PC-3 (cell line): ENCODE measurements around the gene PCDHGC3. TPM values are rescaled to one million over a fixed set of nuclear protein-coding genes. Genes with fewer than 3 reads are reported as not detected.

Source experiments
- ATAC-seq: fragments of 200-7000 bp; cut with Tn5 transposase; 2 replicates; pipeline ENCODE4 v1.9.1; 2020; ENCODE audit warnings: mild to moderate bottlenecking, moderate library complexity
- BruUV-seq: library from RNA; stranded (reverse); fragments of 400-500 nt; replicated peaks from 2 replicates; lab custom pipeline; 2021; lab: Mats Ljungman, UMichigan
- CTCF ChIA-PET: fragments of 300-600 bp; sonication (Branson Sonifier 250); formaldehyde crosslinking; loops from one replicate; lab custom pipeline; 2022; ENCODE audit warnings: antibody characterized with exemption; lab: Charles Lee
- POLR2A ChIA-PET: fragments of 300-600 bp; sonication (Branson Sonifier 250); formaldehyde crosslinking; loops from one replicate; lab custom pipeline; 2022; ENCODE audit warnings: antibody characterized with exemption; ENCODE audit not compliant: unreplicated experiment; lab: Charles Lee
- DNase-seq: peaks from one replicate; pipeline ENCODE4 v3.0.0-alpha.2; 2015
- H2AFZ ChIP-seq: fragments of 300-600 bp; sonication (generic); 2 replicates; pipeline ENCODE4 v1.6.0; 2016; ENCODE audit warnings: antibody characterized with exemption, low read length
- H3F3A ChIP-seq: fragments of 300-600 bp; sonication (generic); one replicate; pipeline ENCODE4 v1.6.0; 2017; ENCODE audit warnings: antibody characterized with exemption, low read length, control low read depth, mild to moderate bottlenecking; ENCODE audit not compliant: unreplicated experiment
- H3K27ac ChIP-seq: fragments of 300-600 bp; sonication (generic); 2 replicates; pipeline ENCODE4 v1.5.1; 2016; ENCODE audit warnings: mild to moderate bottlenecking, low read length
- H3K27me3 ChIP-seq: fragments of 300-600 bp; sonication (generic); 2 replicates; pipeline ENCODE4 v1.6.1; 2016; ENCODE audit warnings: low read length, mixed read lengths
- H3K36me3 ChIP-seq: fragments of 300-600 bp; sonication (generic); 2 replicates; pipeline ENCODE4 v1.6.1; 2016; ENCODE audit warnings: low read depth, mixed run types, low read length, mixed read lengths
- H3K4me1 ChIP-seq: fragments of 300-600 bp; sonication (generic); 2 replicates; pipeline ENCODE4 v1.5.1; 2016; ENCODE audit warnings: low read length; ENCODE audit not compliant: insufficient read depth
- H3K4me2 ChIP-seq: fragments of 300-600 bp; sonication (generic); 2 replicates; pipeline ENCODE4 v1.6.0; 2016; ENCODE audit warnings: low read length
- H3K4me3 ChIP-seq: fragments of 300-600 bp; sonication (generic); 2 replicates; pipeline ENCODE4 v1.5.1; 2016; ENCODE audit warnings: mild to moderate bottlenecking, low read length, mixed read lengths
- H3K79me2 ChIP-seq: fragments of 300-600 bp; sonication (generic); 2 replicates; pipeline ENCODE4 v1.6.1; 2017; ENCODE audit warnings: low read length, mixed read lengths
- H3K9ac ChIP-seq: fragments of 300-600 bp; sonication (generic); 2 replicates; pipeline ENCODE4 v1.6.0; 2016; ENCODE audit warnings: mild to moderate bottlenecking, low read length
- H3K9me2 ChIP-seq: fragments of 300-600 bp; sonication (generic); replicated peaks from 2 replicates; pipeline ENCODE4 v1.6.1; 2016; ENCODE audit warnings: mixed run types, low read length, mixed read lengths
- H3K9me3 ChIP-seq: fragments of 300-600 bp; sonication (generic); 2 replicates; pipeline ENCODE4 v1.6.1; 2016; ENCODE audit warnings: low read length, mixed read lengths
- H4K20me1 ChIP-seq: fragments of 300-600 bp; sonication (generic); 2 replicates; pipeline ENCODE4 v1.6.1; 2016; ENCODE audit warnings: low read length, mixed read lengths
- EZH2 ChIP-seq: fragments of 300-600 bp; sonication (generic); IDR thresholded peaks from one replicate; pipeline ENCODE4 v1.6.1; 2017; ENCODE audit warnings: antibody characterized with exemption, mild to moderate bottlenecking, low read length; ENCODE audit not compliant: unreplicated experiment
- EZH2phosphoT487 ChIP-seq: fragments of 300-600 bp; sonication (generic); IDR thresholded peaks from 2 replicates; pipeline ENCODE4 v1.6.1; 2018; ENCODE audit warnings: mild to moderate bottlenecking, antibody characterized with exemption, low read length, borderline replicate concordance
- intact Hi-C: fragments of 100-400 bp; cut with micrococcal nuclease; formaldehyde crosslinking; loops from 2 replicates; pipeline ENCODE4 v1.9.0; 2023
- total RNA-seq: library from RNA; depleted of rRNA; stranded (reverse); fragments of >200 nt; gene quantifications from 2 replicates; pipeline ENCODE4 v1.2.3, GENCODE V29; 2014
- TF ChIP-seq, protein P1 (sequence below): fragments of 300-600 bp; sonication (generic); conservative IDR thresholded peaks from 2 replicates; pipeline ENCODE4 v1.5.1; 2017; ENCODE audit warnings: antibody characterized with exemption, low read depth, mild to moderate bottlenecking, low read length

Gene PCDHGC3
- total RNA-seq, 1 experiment from 2014 or later: 2.1 TPM

GRCh38 chr5:141478321-141478945 lies 2.7 kb downstream of the PCDHGC3 start:
- Histone ChIP-seq H4K20me1 (no peaks in the 10 kb centered on the region), H3F3A (no peaks in the 10 kb centered on the region), H3K79me2 (no peaks in the 10 kb centered on the region), H3K27ac (no peak overlapping the region), H3K4me2 (no peak overlapping the region), H3K9ac (no peak overlapping the region), H3K9me2 (no peaks in the 10 kb centered on the region), H3K4me3 (no peak overlapping the region), H3K9me3 (no peaks in the 10 kb centered on the region), H3K4me1 (no peaks in the 10 kb centered on the region), H2AFZ (no peak overlapping the region), H3K36me3 (no peaks in the 10 kb centered on the region; the same call in 1 of the 2 replicates), H3K27me3 (no peaks in the 10 kb centered on the region)
- ChIA-PET CTCF (no interaction called here), POLR2A (no interaction called here)
- TF ChIP-seq EZH2phosphoT487 (no peak), EZH2 (no peak)
- TF ChIP-seq, protein P1, sequence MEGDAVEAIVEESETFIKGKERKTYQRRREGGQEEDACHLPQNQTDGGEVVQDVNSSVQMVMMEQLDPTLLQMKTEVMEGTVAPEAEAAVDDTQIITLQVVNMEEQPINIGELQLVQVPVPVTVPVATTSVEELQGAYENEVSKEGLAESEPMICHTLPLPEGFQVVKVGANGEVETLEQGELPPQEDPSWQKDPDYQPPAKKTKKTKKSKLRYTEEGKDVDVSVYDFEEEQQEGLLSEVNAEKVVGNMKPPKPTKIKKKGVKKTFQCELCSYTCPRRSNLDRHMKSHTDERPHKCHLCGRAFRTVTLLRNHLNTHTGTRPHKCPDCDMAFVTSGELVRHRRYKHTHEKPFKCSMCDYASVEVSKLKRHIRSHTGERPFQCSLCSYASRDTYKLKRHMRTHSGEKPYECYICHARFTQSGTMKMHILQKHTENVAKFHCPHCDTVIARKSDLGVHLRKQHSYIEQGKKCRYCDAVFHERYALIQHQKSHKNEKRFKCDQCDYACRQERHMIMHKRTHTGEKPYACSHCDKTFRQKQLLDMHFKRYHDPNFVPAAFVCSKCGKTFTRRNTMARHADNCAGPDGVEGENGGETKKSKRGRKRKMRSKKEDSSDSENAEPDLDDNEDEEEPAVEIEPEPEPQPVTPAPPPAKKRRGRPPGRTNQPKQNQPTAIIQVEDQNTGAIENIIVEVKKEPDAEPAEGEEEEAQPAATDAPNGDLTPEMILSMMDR: peak; percentile 33; the same call in 1 of the 2 replicates
- no TSS peak for BruUV-seq
- no peak for ATAC-seq
- DNase-seq: no peak
- intact Hi-C loops: no loop called here

GRCh38 chr5:141479776-141480175 lies 4.0 kb downstream of the PCDHGC3 start:
- Histone ChIP-seq H2AFZ (no peak overlapping the region), H3K9me2 (no peaks in the 10 kb centered on the region), H4K20me1 (no peaks in the 10 kb centered on the region), H3K27ac (no peak overlapping the region), H3K27me3 (no peaks in the 10 kb centered on the region), H3K4me2 (no peak overlapping the region), H3K9me3 (no peaks in the 10 kb centered on the region), H3K36me3 (no peaks in the 10 kb centered on the region; the same call in 1 of the 2 replicates), H3K79me2 (no peaks in the 10 kb centered on the region), H3F3A (no peaks in the 10 kb centered on the region), H3K4me3 (no peak overlapping the region), H3K4me1 (no peaks in the 10 kb centered on the region), H3K9ac (no peak overlapping the region)
- ATAC-seq (no peak), DNase-seq (no peak)
- ChIA-PET POLR2A (no interaction called here), CTCF (no interaction called here)
- TF ChIP-seq EZH2phosphoT487 (no peak), EZH2 (no peak)
- TF ChIP-seq, protein P1: no peak
- no TSS peak for BruUV-seq
- intact Hi-C loops: no loop called here

- DNase-seq: no peak
- Histone ChIP-seq H3K4me2 (no peak overlapping the region), H3K79me2 (no peaks in the 10 kb centered on the region), H3K4me1 (peaks cover 5% of the 10 kb centered on the region; the same call in 1 of the 2 replicates), H3K9me3 (no peaks in the 10 kb centered on the region), H3K9ac (no peak overlapping the region), H3K36me3 (no peaks in the 10 kb centered on the region), H3K9me2 (no peaks in the 10 kb centered on the region), H2AFZ (no peak overlapping the region), H3F3A (no peaks in the 10 kb centered on the region), H3K27me3 (no peaks in the 10 kb centered on the region), H3K4me3 (no peak overlapping the region), H4K20me1 (no peaks in the 10 kb centered on the region), H3K27ac (no peak overlapping the region)
- intact Hi-C loops: no loop called here
- no TSS peak for BruUV-seq
- ChIA-PET POLR2A (no interaction called here), CTCF (no interaction called here)
- TF ChIP-seq EZH2phosphoT487 (no peak), EZH2 (no peak)
- TF ChIP-seq, protein P1: no peak
- ATAC-seq: no peak
Observed at GRCh38 chr5:141483902-141484301, 8.1 kb downstream of the PCDHGC3 start.
